ENCODE measurements around the gene GFRA1. TPM values are rescaled to one million over a fixed set of nuclear protein-coding genes. Genes with fewer than 3 reads are reported as not detected.

GFRA1 gene
- total and polyA plus RNA-seq, 10 donors, result 0.52 to 36.5 (median 4.5) TPM

DNA sequence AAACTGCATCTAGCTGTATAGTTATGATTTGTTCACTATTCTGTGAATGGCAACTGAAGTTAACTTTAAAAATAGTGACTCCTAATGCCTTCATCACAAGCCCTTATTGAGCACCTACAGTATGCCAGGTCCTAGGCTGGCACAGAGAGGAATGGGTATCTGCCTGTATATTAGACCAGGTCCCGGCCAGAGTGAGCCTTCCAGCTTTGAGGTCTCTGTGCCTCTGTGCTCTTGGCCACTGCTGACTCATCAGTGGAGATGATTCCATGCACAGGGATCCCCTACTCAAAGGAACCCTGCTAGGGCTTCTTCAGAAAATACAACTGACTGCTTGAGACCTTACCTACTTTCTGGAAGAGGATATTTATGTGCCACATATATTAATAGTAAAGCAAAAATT, 118.4 kb downstream of the GFRA1 start:
- intact Hi-C loops (cut with DNase I; ENCODE audit: low total_unique reads), result no loop called here
- Histone ChIP-seq H3K27me3 (replicated peaks in 1 of 7) (no peaks in the 10 kb centered on the region), H3K4me1 (no peaks in the 10 kb centered on the region), H3K27ac (no peak overlapping the region), H3K36me3 (no peaks in the 10 kb centered on the region), H3K9me3 (no peaks in the 10 kb centered on the region), H3K4me3 (no peak overlapping the region)
- TF ChIP-seq POLR2AphosphoS5 (IDR thresholded peaks at IDR 0.05), result no peak
- TF ChIP-seq, protein P1, sequence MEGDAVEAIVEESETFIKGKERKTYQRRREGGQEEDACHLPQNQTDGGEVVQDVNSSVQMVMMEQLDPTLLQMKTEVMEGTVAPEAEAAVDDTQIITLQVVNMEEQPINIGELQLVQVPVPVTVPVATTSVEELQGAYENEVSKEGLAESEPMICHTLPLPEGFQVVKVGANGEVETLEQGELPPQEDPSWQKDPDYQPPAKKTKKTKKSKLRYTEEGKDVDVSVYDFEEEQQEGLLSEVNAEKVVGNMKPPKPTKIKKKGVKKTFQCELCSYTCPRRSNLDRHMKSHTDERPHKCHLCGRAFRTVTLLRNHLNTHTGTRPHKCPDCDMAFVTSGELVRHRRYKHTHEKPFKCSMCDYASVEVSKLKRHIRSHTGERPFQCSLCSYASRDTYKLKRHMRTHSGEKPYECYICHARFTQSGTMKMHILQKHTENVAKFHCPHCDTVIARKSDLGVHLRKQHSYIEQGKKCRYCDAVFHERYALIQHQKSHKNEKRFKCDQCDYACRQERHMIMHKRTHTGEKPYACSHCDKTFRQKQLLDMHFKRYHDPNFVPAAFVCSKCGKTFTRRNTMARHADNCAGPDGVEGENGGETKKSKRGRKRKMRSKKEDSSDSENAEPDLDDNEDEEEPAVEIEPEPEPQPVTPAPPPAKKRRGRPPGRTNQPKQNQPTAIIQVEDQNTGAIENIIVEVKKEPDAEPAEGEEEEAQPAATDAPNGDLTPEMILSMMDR (IDR thresholded peaks at IDR 0.05 in 8 of 11, conservative IDR thresholded peaks at IDR 0.05 in 3 of 11), result no peak
- no peak for TF ChIP-seq POLR2A (IDR thresholded peaks at IDR 0.05)
- DNase-seq, result no peak
- WGBS, 5 donors, result 71 to 90% (median 75%) methylated on average over 1 of the region's 1 CpG

DNA sequence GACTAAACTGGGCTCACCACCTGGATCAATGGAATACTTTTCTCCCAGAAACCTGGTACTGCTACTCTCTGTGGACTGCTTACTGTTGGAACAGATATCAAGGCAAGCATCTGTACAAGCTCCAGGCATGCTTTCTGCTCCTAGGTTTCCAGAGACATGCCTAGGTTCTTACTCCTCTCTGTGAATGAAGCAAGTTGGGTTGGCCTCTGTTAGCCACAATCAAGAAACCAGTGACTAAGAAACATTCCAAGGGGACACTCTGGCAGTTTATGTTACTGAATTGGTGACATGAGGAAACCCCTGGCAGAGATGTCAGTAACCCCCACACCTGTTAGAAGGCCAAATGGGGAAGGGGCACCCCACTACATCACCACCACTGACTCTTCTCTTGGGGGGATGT, 121.9 kb downstream of the GFRA1 start:
- H3K36me3 ChIP-seq, result no peaks in the 10 kb centered on the region
- no peak for TF ChIP-seq POLR2AphosphoS5 (IDR thresholded peaks at IDR 0.05)
- TF ChIP-seq, protein P1 (IDR thresholded peaks at IDR 0.05 in 8 of 11, conservative IDR thresholded peaks at IDR 0.05 in 3 of 11), result no peak
- no peak for TF ChIP-seq POLR2A (IDR thresholded peaks at IDR 0.05)
- no peak overlapping the region for H3K4me3 ChIP-seq
- H3K9me3 ChIP-seq, result no peaks in the 10 kb centered on the region
- intact Hi-C loops (cut with DNase I; ENCODE audit: low total_unique reads), result no loop called here
- H3K4me1 ChIP-seq, result no peaks in the 10 kb centered on the region
- H3K27ac ChIP-seq, result no peak overlapping the region
- DNase-seq, result no peak
- no peaks in the 10 kb centered on the region for H3K27me3 ChIP-seq (replicated peaks in 1 of 7)

DNA sequence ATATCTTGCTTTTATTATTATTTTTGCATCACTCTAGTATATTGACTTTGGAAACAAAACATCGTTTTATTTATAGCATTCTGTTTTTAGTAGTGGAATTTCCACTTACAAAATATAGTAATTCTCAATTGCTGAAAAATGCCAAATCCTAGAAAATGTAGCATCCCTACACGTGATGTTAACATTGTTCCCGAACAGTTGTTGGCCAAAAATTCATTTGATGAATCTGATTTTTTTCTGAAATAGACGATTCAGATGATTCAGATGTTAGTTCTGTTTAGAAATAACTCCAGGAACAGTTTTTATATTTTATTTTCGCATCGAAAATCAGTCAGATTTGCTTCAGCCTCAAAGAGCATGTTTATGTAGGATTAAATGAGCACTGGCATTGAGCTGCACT, 122.4 kb downstream of the GFRA1 start:
- no peak for TF ChIP-seq POLR2A (IDR thresholded peaks at IDR 0.05)
- no peak for TF ChIP-seq POLR2AphosphoS5 (IDR thresholded peaks at IDR 0.05)
- TF ChIP-seq, protein P1 (IDR thresholded peaks at IDR 0.05 in 8 of 11, conservative IDR thresholded peaks at IDR 0.05 in 3 of 11), result no peak
- Histone ChIP-seq H3K4me1 (no peaks in the 10 kb centered on the region), H3K36me3 (no peaks in the 10 kb centered on the region), H3K27ac (no peak overlapping the region), H3K4me3 (no peak overlapping the region), H3K9me3 (no peaks in the 10 kb centered on the region), H3K27me3 (replicated peaks in 1 of 7) (no peaks in the 10 kb centered on the region)
- DNase-seq, result no peak
- 55 to 68% (median 62%) methylated on average over 6 of the region's 6 CpGs for WGBS, 5 donors
- intact Hi-C loops (cut with DNase I; ENCODE audit: low total_unique reads), result no loop called here

DNA sequence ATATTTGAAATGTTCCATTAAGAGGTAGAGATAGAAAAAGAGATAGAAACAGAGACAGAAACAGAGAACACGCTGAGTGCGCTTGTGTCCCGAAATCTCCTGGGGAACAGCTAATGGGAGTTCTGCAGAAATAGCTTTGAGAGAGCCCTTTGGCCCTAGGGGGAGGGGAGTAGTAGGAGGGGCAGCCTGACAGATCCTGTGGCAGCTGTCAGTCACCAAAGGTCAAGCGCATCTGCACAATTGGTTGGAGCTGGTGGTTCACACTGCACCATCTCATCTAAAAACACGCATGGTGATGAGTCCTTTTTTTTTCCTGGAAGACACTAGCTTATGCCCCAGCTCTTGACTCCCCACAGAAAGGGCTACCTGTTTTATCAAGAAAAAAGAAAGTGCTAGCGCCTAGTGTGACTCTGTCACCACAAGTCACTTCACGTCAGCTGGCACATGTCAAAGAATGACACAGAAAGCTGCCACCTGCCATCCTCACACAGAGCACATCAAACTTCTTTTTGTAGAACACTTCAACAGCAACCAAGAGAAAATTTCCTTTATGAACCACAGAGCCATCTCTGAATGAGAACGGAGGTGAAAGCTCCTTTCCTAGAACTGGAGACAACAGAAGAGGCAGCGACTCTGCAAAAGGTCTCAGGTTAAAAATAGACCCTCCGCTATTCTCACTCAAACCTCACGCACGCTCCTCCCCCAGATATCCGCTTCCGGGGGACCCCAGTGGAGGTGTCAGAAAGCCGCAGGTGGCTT, 125.7 kb downstream of the GFRA1 start:
- Histone ChIP-seq H3K9me3 (no peaks in the 10 kb centered on the region), H3K27me3 (replicated peaks in 1 of 7) (no peaks in the 10 kb centered on the region), H3K4me1 (no peaks in the 10 kb centered on the region), H3K36me3 (no peaks in the 10 kb centered on the region), H3K27ac (no peak overlapping the region), H3K4me3 (no peak overlapping the region)
- intact Hi-C loops (cut with DNase I; ENCODE audit: low total_unique reads), result no loop called here
- no peak for DNase-seq
- TF ChIP-seq, protein P1 (IDR thresholded peaks at IDR 0.05 in 8 of 11, conservative IDR thresholded peaks at IDR 0.05 in 3 of 11), result no peak
- TF ChIP-seq POLR2AphosphoS5 (IDR thresholded peaks at IDR 0.05) (no peak), POLR2A (IDR thresholded peaks at IDR 0.05) (no peak)
- 69 to 76% (median 72%) methylated on average over 15 of the region's 15 CpGs for WGBS, 5 donors

Measured in spleen (tissue), 11 donors.